Parathyroid adenoma (tissue), 2 donors: ENCODE measurements around the gene MYBPC3.

Experiments
- H2AFZ ChIP-seq: fragments of 300-600 bp; sonication (generic); one replicate; pipeline ENCODE4 v1.7.0; 2017; ENCODE audit warnings: antibody characterized with exemption, mild to moderate bottlenecking
- H3K27ac ChIP-seq: fragments of 300-600 bp; sonication (generic); one replicate; pipeline ENCODE4 v1.7.0; 2017
- H3K27me3 ChIP-seq: fragments of 300-600 bp; sonication (generic); one replicate; pipeline ENCODE4 v1.7.0; 2017; ENCODE audit warnings: low read length; ENCODE audit not compliant: control insufficient read depth, insufficient read depth
- H3K36me3 ChIP-seq: fragments of 300-600 bp; sonication (generic); one replicate; pipeline ENCODE4 v1.7.0; 2017; ENCODE audit warnings: low read length; ENCODE audit not compliant: control insufficient read depth, insufficient read depth
- H3K4me1 ChIP-seq: fragments of 300-600 bp; sonication (generic); one replicate; pipeline ENCODE4 v1.7.0; 2017; ENCODE audit warnings: control low read depth
- H3K4me2 ChIP-seq: fragments of 300-600 bp; sonication (generic); one replicate; pipeline ENCODE4 v1.7.0; 2017; ENCODE audit warnings: low read length
- H3K4me3 ChIP-seq: fragments of 300-600 bp; sonication (generic); one replicate; pipeline ENCODE4 v1.7.0; 2017; ENCODE audit warnings: low read depth, low read length
- H3K79me2 ChIP-seq: fragments of 300-600 bp; sonication (generic); one replicate; pipeline ENCODE4 v1.7.0; 2017; ENCODE audit warnings: control low read depth
- H3K9ac ChIP-seq: fragments of 300-600 bp; sonication (generic); one replicate; pipeline ENCODE4 v1.7.0; 2017; ENCODE audit warnings: mild to moderate bottlenecking
- H3K9me3 ChIP-seq: fragments of 300-600 bp; sonication (generic); one replicate; pipeline ENCODE4 v1.7.0; 2017; ENCODE audit warnings: low read length; ENCODE audit not compliant: control insufficient read depth
- TF ChIP-seq, protein P1 (sequence below): fragments of 300-600 bp; sonication (generic); IDR thresholded peaks from one replicate; pipeline ENCODE4 v1.7.0; 2017; ENCODE audit warnings: antibody characterized with exemption, mild to moderate bottlenecking
- donor health status: primary hyperparathyroidism.

The MYBPC3 gene

DNA sequence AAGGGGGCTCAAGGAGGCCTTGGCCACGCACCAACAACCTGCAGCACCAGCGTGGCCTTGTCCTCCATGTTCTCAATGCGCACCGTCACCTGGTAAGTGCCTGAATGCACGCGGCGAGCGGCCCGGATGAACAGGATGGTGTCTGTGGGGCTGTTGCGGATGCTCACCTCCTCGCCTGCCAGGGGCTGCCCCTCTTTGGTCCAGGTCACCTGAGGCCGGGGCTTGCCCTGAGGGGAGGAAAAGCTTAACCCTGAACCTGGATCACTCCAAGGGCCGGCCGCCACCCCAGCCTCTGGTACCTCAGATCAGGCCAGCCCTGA is 19.0 kb downstream of the MYBPC3 start:
- no peaks in the 10 kb centered on the region for H3K9me3 ChIP-seq
- H3K4me2 ChIP-seq, result no peak overlapping the region
- no peak overlapping the region for H2AFZ ChIP-seq
- no peak overlapping the region for H3K27ac ChIP-seq
- H3K27me3 ChIP-seq, result no peaks in the 10 kb centered on the region
- TF ChIP-seq, protein P1, sequence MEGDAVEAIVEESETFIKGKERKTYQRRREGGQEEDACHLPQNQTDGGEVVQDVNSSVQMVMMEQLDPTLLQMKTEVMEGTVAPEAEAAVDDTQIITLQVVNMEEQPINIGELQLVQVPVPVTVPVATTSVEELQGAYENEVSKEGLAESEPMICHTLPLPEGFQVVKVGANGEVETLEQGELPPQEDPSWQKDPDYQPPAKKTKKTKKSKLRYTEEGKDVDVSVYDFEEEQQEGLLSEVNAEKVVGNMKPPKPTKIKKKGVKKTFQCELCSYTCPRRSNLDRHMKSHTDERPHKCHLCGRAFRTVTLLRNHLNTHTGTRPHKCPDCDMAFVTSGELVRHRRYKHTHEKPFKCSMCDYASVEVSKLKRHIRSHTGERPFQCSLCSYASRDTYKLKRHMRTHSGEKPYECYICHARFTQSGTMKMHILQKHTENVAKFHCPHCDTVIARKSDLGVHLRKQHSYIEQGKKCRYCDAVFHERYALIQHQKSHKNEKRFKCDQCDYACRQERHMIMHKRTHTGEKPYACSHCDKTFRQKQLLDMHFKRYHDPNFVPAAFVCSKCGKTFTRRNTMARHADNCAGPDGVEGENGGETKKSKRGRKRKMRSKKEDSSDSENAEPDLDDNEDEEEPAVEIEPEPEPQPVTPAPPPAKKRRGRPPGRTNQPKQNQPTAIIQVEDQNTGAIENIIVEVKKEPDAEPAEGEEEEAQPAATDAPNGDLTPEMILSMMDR, result no peak
- H3K79me2 ChIP-seq, result no peaks in the 10 kb centered on the region
- no peak overlapping the region for H3K4me3 ChIP-seq
- no peaks in the 10 kb centered on the region for H3K36me3 ChIP-seq
- H3K9ac ChIP-seq, result no peak overlapping the region
- H3K4me1 ChIP-seq, result peaks cover 15% of the 10 kb centered on the region

DNA sequence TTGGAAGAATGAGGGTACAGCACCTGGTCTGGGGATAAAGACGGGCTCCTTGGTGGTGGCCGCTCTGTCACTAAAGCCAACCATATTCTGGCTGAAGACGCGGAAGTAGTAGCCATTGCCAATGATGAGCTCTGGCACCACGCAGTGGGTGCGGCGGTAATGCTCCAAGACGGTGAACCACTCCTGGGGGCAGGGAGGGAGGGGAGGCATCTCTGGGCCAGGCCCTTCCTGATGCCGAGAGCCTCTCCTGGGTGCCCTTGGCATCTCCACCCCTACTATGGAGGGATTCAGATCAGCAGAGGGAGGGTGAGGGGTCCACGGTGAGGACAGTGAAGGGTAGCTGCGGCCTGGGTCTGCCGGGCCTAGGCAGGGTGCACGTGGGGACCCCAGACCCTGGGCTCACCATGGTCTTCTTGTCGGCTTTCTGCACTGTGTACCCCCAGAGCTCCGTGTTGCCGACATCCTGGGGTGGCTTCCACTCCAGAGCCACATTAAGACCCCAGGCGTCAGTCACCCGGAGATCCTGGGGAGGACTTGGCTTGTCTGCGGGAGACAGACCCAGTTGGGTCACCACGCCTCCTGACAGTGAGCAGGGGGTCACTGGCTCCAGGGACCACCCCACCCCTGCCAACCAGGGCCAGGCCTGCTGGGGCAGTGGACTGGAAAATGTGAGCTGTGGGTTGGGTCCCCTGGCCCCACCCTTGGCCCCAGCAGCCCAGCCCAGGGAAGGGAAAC is 19.5 kb downstream of the MYBPC3 start:
- H3K27me3 ChIP-seq, result no peaks in the 10 kb centered on the region
- H3K9me3 ChIP-seq, result no peaks in the 10 kb centered on the region
- no peak overlapping the region for H3K4me3 ChIP-seq
- no peak overlapping the region for H3K4me2 ChIP-seq
- H3K79me2 ChIP-seq, result no peaks in the 10 kb centered on the region
- H3K9ac ChIP-seq, result no peak overlapping the region
- H3K27ac ChIP-seq, result no peak overlapping the region
- TF ChIP-seq, protein P1, result no peak
- H2AFZ ChIP-seq, result no peak overlapping the region
- H3K4me1 ChIP-seq, result peaks cover 15% of the 10 kb centered on the region
- H3K36me3 ChIP-seq, result no peaks in the 10 kb centered on the region

DNA sequence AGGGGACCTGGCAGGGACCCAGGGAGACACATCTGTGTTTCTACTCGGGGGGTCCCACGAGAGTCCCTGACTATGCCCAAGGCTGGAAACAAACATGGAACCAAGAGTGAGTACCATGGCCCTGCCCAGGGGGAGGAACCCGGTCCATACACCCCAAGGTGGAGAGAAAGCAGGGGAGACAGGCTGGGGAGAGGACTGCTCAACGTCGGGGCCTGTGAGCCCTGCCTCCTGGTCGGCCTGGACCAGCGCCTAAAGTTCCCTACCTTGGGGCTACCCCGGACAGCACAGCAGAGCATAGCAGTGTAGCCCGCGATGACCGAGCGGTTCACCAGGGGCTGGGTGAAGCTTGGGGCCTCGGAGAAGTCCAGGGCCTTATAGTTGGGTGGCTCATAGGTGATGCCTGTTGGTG is 20.2 kb downstream of the MYBPC3 start:
- Histone ChIP-seq H3K79me2 (no peaks in the 10 kb centered on the region), H3K27me3 (no peaks in the 10 kb centered on the region), H3K27ac (no peak overlapping the region), H3K9me3 (no peaks in the 10 kb centered on the region), H2AFZ (no peak overlapping the region), H3K36me3 (no peaks in the 10 kb centered on the region), H3K4me1 (peaks cover 15% of the 10 kb centered on the region), H3K9ac (no peak overlapping the region), H3K4me3 (no peak overlapping the region), H3K4me2 (no peak overlapping the region)
- TF ChIP-seq, protein P1, result no peak

DNA sequence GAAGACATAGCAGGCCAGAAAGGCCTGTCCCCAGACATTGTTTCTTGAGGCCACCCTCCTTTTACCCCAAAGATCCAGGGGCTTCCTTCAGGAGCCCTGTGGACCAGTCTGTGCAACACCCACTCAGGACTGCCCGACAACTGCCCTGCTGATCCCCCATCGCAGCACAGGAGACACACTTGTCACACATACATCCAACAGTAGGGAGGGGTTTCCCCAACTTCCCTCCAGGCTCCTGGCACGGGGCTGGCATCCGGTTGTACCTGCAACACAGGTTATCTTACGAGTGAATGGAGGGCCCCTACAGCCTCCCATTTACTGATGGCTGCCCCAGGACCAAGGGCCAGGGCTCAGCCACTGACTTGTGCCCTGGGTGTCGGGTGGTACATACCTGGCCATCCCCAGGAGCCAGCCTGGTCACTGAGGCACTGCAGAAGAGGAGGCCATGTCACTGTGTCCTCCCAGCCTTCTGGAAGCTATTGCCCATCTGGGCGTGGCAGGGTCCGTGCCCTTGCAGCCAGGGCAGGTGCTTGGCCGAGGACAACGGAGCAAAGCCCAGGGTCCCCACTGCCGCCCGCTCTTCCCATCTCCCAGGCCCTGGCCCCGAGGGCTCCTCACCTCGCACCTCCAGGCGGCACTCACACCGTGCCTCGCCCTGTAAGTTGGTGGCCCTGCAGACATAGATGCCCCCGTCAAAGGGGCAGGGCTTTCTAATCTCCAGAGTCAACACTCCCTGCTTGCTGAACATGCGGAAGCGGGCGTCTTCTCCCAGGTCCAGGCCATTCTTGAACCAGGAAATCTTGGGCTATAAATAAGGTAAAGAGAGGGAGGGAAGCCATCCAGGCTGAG is 20.8 kb downstream of the MYBPC3 start:
- no peak overlapping the region for H3K4me2 ChIP-seq
- H3K79me2 ChIP-seq, result no peaks in the 10 kb centered on the region
- no peak overlapping the region for H3K27ac ChIP-seq
- TF ChIP-seq, protein P1, result no peak
- H3K9ac ChIP-seq, result no peak overlapping the region
- no peak overlapping the region for H3K4me3 ChIP-seq
- H3K4me1 ChIP-seq, result peaks cover 15% of the 10 kb centered on the region
- H2AFZ ChIP-seq, result no peak overlapping the region
- no peaks in the 10 kb centered on the region for H3K9me3 ChIP-seq
- H3K27me3 ChIP-seq, result no peaks in the 10 kb centered on the region
- no peaks in the 10 kb centered on the region for H3K36me3 ChIP-seq
